Osteocyte (in vitro differentiated cells): Measurements from ENCODE around the gene TMEM8B. TPM values are rescaled to one million over a fixed set of nuclear protein-coding genes. Genes with fewer than 3 reads are reported as not detected.

Experiments
- DNase-seq: peaks from one replicate; pipeline ENCODE4 v3.0.0; 2021; ENCODE audit warnings: mixed read lengths; ENCODE audit not compliant: unreplicated experiment; ENCODE audit errors: extremely low spot score
- H3K27ac Mint-ChIP-seq: one replicate; pipeline ENCODE4 v1.8.0; 2021; ENCODE audit warnings: mild to moderate bottlenecking, mixed read lengths; ENCODE audit not compliant: unreplicated experiment
- H3K27me3 Mint-ChIP-seq: one replicate; pipeline ENCODE4 v1.8.0; 2021; ENCODE audit warnings: mixed read lengths; ENCODE audit not compliant: unreplicated experiment
- H3K36me3 Mint-ChIP-seq: one replicate; pipeline ENCODE4 v1.8.0; 2021; ENCODE audit warnings: mixed read lengths; ENCODE audit not compliant: unreplicated experiment
- H3K4me1 Mint-ChIP-seq: one replicate; pipeline ENCODE4 v1.8.0; 2021; ENCODE audit warnings: mixed read lengths; ENCODE audit not compliant: unreplicated experiment
- H3K4me3 Mint-ChIP-seq: one replicate; pipeline ENCODE4 v1.8.0; 2021; ENCODE audit warnings: mild to moderate bottlenecking, moderate library complexity, mixed read lengths; ENCODE audit not compliant: unreplicated experiment
- H3K9me3 Mint-ChIP-seq: one replicate; pipeline ENCODE4 v1.8.0; 2021; ENCODE audit warnings: mixed read lengths; ENCODE audit not compliant: unreplicated experiment
- CTCF ChIP-seq: fragments of 200-600 bp; sonication (generic); IDR thresholded peaks from 2 replicates; pipeline ENCODE4 v1.5.0; 2021; ENCODE audit warnings: antibody characterized with exemption, mild to moderate bottlenecking, moderate library complexity
- total RNA-seq: library from RNA; stranded (reverse); gene quantifications from 2 replicates; pipeline ENCODE4 v1.2.1, GENCODE V29; 2021

Gene TMEM8B
- total RNA-seq, 1 donor from 2014 or later = 29.9 TPM

GRCh38 chr9:35814841-35815543 is 14.0 kb upstream of the TMEM8B start, which contains the start of gene HINT2:
Gene HINT2, minus strand, starts transcription at chr9:35815042. Its CDS starts 63 bp downstream, at chr9:35814979.
- peaks cover 3% of the 10 kb centered on the region for H3K27me3 Mint-ChIP-seq

GRCh38 chr9:35816708-35817107 is 12.3 kb upstream of the TMEM8B start:
- H3K27me3 Mint-ChIP-seq = peaks cover 3% of the 10 kb centered on the region
- TF ChIP-seq CTCF = no peak
- H3K4me3 Mint-ChIP-seq = no peak overlapping the region
- H3K9me3 Mint-ChIP-seq = no peaks in the 10 kb centered on the region
- no peak overlapping the region for H3K27ac Mint-ChIP-seq
- peaks cover 32% of the 10 kb centered on the region for H3K4me1 Mint-ChIP-seq
- no peak for DNase-seq
- H3K36me3 Mint-ChIP-seq = no peaks in the 10 kb centered on the region

More at GRCh38 chr9:35814841-35815543, 14.0 kb upstream of the TMEM8B start, which contains the start of gene HINT2:
- H3K36me3 Mint-ChIP-seq = no peaks in the 10 kb centered on the region
- TF ChIP-seq CTCF = no peak
- peak within 1 kb of the TSS; percentile 83 for H3K4me3 Mint-ChIP-seq
- peak; percentile 98 for DNase-seq
- peak within 1 kb of the TSS; percentile 89 for H3K27ac Mint-ChIP-seq
- peaks cover 36% of the 10 kb centered on the region for H3K4me1 Mint-ChIP-seq
- no peaks in the 10 kb centered on the region for H3K9me3 Mint-ChIP-seq

GRCh38 chr9:35818341-35818740 is 10.7 kb upstream of the TMEM8B start:
- Mint-ChIP-seq H3K36me3 (no peaks in the 10 kb centered on the region), H3K27ac (no peak overlapping the region), H3K4me3 (no peak overlapping the region), H3K4me1 (peaks cover 21% of the 10 kb centered on the region), H3K9me3 (no peaks in the 10 kb centered on the region), H3K27me3 (peaks cover 5% of the 10 kb centered on the region)
- no peak for TF ChIP-seq CTCF
- DNase-seq = no peak

- DNase-seq = no peak
- Mint-ChIP-seq H3K4me1 (peaks cover 12% of the 10 kb centered on the region), H3K36me3 (no peaks in the 10 kb centered on the region), H3K4me3 (no peak overlapping the region), H3K27ac (no peak overlapping the region), H3K27me3 (peaks cover 5% of the 10 kb centered on the region), H3K9me3 (no peaks in the 10 kb centered on the region)
- no peak for TF ChIP-seq CTCF
Measured at GRCh38 chr9:35820076-35820475, 9.0 kb upstream of the TMEM8B start.

GRCh38 chr9:35822926-35823325 is 6.1 kb upstream of the TMEM8B start:
- peaks cover 7% of the 10 kb centered on the region for H3K4me1 Mint-ChIP-seq
- H3K27me3 Mint-ChIP-seq = peaks cover 3% of the 10 kb centered on the region
- TF ChIP-seq CTCF = no peak
- H3K36me3 Mint-ChIP-seq = no peaks in the 10 kb centered on the region
- no peaks in the 10 kb centered on the region for H3K9me3 Mint-ChIP-seq
- no peak for DNase-seq
- H3K27ac Mint-ChIP-seq = no peak overlapping the region
- no peak overlapping the region for H3K4me3 Mint-ChIP-seq
